ENCODE measurements around the gene COL23A1. TPM values are rescaled to one million over a fixed set of nuclear protein-coding genes. Genes with fewer than 3 reads are reported as not detected.

COL23A1 gene
- total RNA-seq, 1 experiment from 2014 or later = not detected

- intact Hi-C loops (cut with micrococcal nuclease; ENCODE audit: unreplicated experiment) = loop anchor here (5.0 kb wide), 1 partner anchor 1253 kb away; no protein-coding TSS in a partner anchor
- CTCF ChIA-PET = no interaction called here
- DNase-seq (ENCODE audit: low spot score) = no peak
Observed at GRCh38 chr5:178238711-178239592, 351.2 kb downstream of the COL23A1 start.

GRCh38 chr5:178238313-178238635 is 351.9 kb downstream of the COL23A1 start:
- ChIA-PET POLR2A (ENCODE audit: low non-redundant PET) (no interaction called here), CTCF (no interaction called here)
- BruUV-seq (replicated peaks) = no TSS peak
- intact Hi-C loops (cut with micrococcal nuclease; ENCODE audit: unreplicated experiment) = loop anchor here (5.0 kb wide), 1 partner anchor 1254 kb away; no protein-coding TSS in a partner anchor
- Histone ChIP-seq H3K9me3 (ENCODE audit: low read depth, low read length, poor library complexity, severe bottlenecking) (no peaks in the 10 kb centered on the region), H3K4me3 (ENCODE audit: low read depth, low read length, poor library complexity, severe bottlenecking) (no peak overlapping the region), H3K27me3 (replicated peaks; ENCODE audit: insufficient read depth, low read depth, low read length, poor library complexity) (no peaks in the 10 kb centered on the region), H3K36me3 (ENCODE audit: insufficient read depth, low read length, poor library complexity, severe bottlenecking) (no peaks in the 10 kb centered on the region), H3K4me1 (ENCODE audit: insufficient read depth, low read length, poor library complexity, severe bottlenecking) (no peaks in the 10 kb centered on the region), H3K27ac (ENCODE audit: low read depth, low read length, poor library complexity, severe bottlenecking) (no peak overlapping the region)
- TF ChIP-seq EZH2 (IDR thresholded peaks at IDR 0.05; ENCODE audit: borderline replicate concordance, low read depth, low read length, poor library complexity, severe bottlenecking) (no peak), CTCF (conservative IDR thresholded peaks at IDR 0.05; ENCODE audit: low read depth, low read length) (no peak)
- DNase-seq (ENCODE audit: low spot score) = no peak

More at GRCh38 chr5:178238711-178239592, 351.2 kb downstream of the COL23A1 start:
- TF ChIP-seq CTCF (conservative IDR thresholded peaks at IDR 0.05; ENCODE audit: low read depth, low read length) = no peak
- TF ChIP-seq EZH2 (IDR thresholded peaks at IDR 0.05; ENCODE audit: borderline replicate concordance, low read depth, low read length, poor library complexity, severe bottlenecking) = no peak
- Histone ChIP-seq H3K27me3 (replicated peaks; ENCODE audit: insufficient read depth, low read depth, low read length, poor library complexity) (no peaks in the 10 kb centered on the region), H3K4me3 (ENCODE audit: low read depth, low read length, poor library complexity, severe bottlenecking) (no peak overlapping the region), H3K4me1 (ENCODE audit: insufficient read depth, low read length, poor library complexity, severe bottlenecking) (no peaks in the 10 kb centered on the region), H3K27ac (ENCODE audit: low read depth, low read length, poor library complexity, severe bottlenecking) (no peak overlapping the region), H3K36me3 (ENCODE audit: insufficient read depth, low read length, poor library complexity, severe bottlenecking) (no peaks in the 10 kb centered on the region), H3K9me3 (ENCODE audit: low read depth, low read length, poor library complexity, severe bottlenecking) (no peaks in the 10 kb centered on the region)
- POLR2A ChIA-PET (ENCODE audit: low non-redundant PET) = no interaction called here
- BruUV-seq (replicated peaks) = no TSS peak

DNA sequence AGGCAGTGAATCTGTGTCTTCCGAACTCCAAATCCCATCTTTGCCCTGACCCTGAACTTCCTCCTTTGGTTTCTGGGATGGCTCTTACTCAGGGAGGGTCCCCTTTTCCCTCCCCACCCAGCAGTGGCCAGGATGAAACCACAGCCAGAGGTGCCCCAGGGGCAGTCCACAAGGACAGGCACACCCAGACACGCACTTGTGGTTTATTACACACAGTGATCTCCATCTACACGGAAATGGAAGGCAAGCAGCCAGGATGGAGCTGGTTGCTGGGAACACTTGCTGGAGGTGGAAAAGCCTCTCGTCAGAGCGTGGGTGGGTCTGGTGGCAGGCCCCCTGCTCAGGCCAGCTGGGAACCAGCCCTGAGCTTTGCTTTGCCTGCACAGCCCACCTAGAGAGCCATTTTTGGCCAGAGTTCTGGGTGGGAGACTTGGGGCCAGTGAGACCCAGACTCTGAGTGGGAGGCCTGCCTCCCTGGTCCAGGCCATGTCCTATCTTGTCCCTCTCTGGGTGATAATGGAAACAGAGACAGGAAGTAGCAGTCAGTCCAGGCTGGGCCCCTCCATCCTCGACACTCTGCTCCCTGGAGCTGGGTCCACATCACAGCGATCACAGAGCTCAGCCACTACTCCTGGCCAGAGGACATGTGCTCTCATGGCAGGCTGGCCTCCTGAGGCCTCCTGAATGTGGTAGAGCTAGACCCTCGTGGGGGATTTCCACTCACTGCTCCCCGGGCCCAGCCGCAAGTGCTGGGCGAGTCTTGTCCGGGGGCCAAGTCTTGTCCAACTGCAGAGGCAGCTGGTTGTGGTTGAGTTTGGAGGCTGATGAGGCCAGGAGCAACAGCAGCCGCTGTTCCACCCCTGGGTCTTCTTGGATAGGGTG is 352.5 kb downstream of the COL23A1 start:
- Histone ChIP-seq H3K4me3 (ENCODE audit: low read depth, low read length, poor library complexity, severe bottlenecking) (no peak overlapping the region), H3K9me3 (ENCODE audit: low read depth, low read length, poor library complexity, severe bottlenecking) (no peaks in the 10 kb centered on the region), H3K36me3 (ENCODE audit: insufficient read depth, low read length, poor library complexity, severe bottlenecking) (no peaks in the 10 kb centered on the region), H3K4me1 (ENCODE audit: insufficient read depth, low read length, poor library complexity, severe bottlenecking) (no peaks in the 10 kb centered on the region), H3K27ac (ENCODE audit: low read depth, low read length, poor library complexity, severe bottlenecking) (no peak overlapping the region), H3K27me3 (replicated peaks; ENCODE audit: insufficient read depth, low read depth, low read length, poor library complexity) (no peaks in the 10 kb centered on the region)
- BruUV-seq (replicated peaks) = no TSS peak
- ChIA-PET POLR2A (ENCODE audit: low non-redundant PET) (no interaction called here), CTCF (no interaction called here)
- intact Hi-C loops (cut with micrococcal nuclease; ENCODE audit: unreplicated experiment) = loop anchor here (5.0 kb wide), 1 partner anchor 1255 kb away; no protein-coding TSS in a partner anchor
- no peak for DNase-seq (ENCODE audit: low spot score)
- no peak for TF ChIP-seq CTCF (conservative IDR thresholded peaks at IDR 0.05; ENCODE audit: low read depth, low read length)
- no peak for TF ChIP-seq EZH2 (IDR thresholded peaks at IDR 0.05; ENCODE audit: borderline replicate concordance, low read depth, low read length, poor library complexity, severe bottlenecking)
